ENCODE data around the gene INTS6.

GRCh38 chr13:51425410-51426042 lies 27.3 kb downstream of the INTS6 start:
- no peak for TF ChIP-seq CTCF (IDR thresholded peaks at IDR 0.05)
- no peak for TF ChIP-seq POLR2A (IDR thresholded peaks at IDR 0.05)

Data from adrenal gland (tissue), 5 donors.